ENCODE results near the gene CLDN5.

DNA sequence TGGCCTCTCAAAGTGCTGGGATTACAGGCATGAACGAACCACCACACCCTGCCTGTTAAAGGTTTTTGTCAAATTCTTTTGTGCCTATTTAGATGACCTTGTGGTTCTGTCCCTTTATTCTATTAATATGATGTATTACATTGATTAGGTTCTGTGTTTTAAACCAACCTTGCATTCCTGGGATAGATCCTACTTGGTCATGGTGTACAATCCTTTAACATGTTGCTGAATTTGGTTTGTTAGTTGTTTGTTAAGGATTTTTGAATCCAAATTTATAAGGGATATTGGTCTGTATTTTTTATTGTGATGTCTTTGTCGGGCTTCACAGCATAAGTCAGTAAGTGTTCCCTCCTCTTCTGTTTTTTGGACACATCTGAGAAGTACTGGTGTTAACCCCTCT, 29.0 kb upstream of the CLDN5 start:
- TF ChIP-seq, protein P1, sequence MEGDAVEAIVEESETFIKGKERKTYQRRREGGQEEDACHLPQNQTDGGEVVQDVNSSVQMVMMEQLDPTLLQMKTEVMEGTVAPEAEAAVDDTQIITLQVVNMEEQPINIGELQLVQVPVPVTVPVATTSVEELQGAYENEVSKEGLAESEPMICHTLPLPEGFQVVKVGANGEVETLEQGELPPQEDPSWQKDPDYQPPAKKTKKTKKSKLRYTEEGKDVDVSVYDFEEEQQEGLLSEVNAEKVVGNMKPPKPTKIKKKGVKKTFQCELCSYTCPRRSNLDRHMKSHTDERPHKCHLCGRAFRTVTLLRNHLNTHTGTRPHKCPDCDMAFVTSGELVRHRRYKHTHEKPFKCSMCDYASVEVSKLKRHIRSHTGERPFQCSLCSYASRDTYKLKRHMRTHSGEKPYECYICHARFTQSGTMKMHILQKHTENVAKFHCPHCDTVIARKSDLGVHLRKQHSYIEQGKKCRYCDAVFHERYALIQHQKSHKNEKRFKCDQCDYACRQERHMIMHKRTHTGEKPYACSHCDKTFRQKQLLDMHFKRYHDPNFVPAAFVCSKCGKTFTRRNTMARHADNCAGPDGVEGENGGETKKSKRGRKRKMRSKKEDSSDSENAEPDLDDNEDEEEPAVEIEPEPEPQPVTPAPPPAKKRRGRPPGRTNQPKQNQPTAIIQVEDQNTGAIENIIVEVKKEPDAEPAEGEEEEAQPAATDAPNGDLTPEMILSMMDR (IDR thresholded peaks at IDR 0.05), result no peak
- TF ChIP-seq POLR2A (IDR thresholded peaks at IDR 0.05), result no peak
- TF ChIP-seq EP300 (IDR thresholded peaks at IDR 0.05), result no peak

All from tibial nerve (tissue), 4 donors.